HCT116 (cell line): ENCODE measurements around the gene SNX8. TPM values are rescaled to one million over a fixed set of nuclear protein-coding genes. Genes with fewer than 3 reads are reported as not detected.

Experiments
- ATAC-seq: fragments of 200-7000 bp; cut with Tn5 transposase; 2 replicates; pipeline ENCODE4 v1.9.1; 2020; ENCODE audit warnings: mild to moderate bottlenecking, moderate library complexity
- BruUV-seq: library from RNA; stranded (reverse); fragments of 400-500 nt; replicated peaks from 2 replicates; lab custom pipeline; 2021; lab: Mats Ljungman, UMichigan
- CTCF ChIA-PET: fragments of 300-600 bp; sonication (Branson Sonifier 250); formaldehyde crosslinking; loops from one replicate; lab custom pipeline; 2021; ENCODE audit warnings: antibody characterized with exemption; lab: Charles Lee
- POLR2A ChIA-PET: fragments of 300-600, 350-600 bp; sonication (Branson Sonifier 250); formaldehyde crosslinking; loops from one replicate; lab custom pipeline; 2021; ENCODE audit warnings: antibody characterized with exemption; lab: Charles Lee
- RAD21 ChIA-PET, 2 experiments: fragments of 300-600 bp; sonication (Branson Sonifier 250); formaldehyde crosslinking; loops; one replicate each; lab custom pipeline; 2023; ENCODE audit warnings: low total read pairs in 2 of 2; ENCODE audit not compliant: uncharacterized antibody in 2 of 2, unreplicated experiment in 2 of 2, low non-redundant PET in 1 of 2; lab: Charles Lee
- DNase-seq: peaks from one replicate; pipeline ENCODE4 v3.0.0-alpha.2; 2010; ENCODE audit warnings: low read depth, low spot score
- H2AFZ ChIP-seq: fragments of 200-600 bp; shearing (Covaris generic), sonication (generic); 2 replicates; pipeline ENCODE4 v1.6.1; 2017; ENCODE audit warnings: low read depth, mixed run types, mixed read lengths, antibody characterized with exemption, low read length; ENCODE audit not compliant: poor library complexity, severe bottlenecking
- H3K27ac ChIP-seq: 2 replicates; pipeline ENCODE4 v1.5.1; 2012; ENCODE audit warnings: low read depth, low read length
- H3K27me3 ChIP-seq: fragments of 200-600 bp; sonication (generic); 2 replicates; pipeline ENCODE4 v1.6.1; 2016; ENCODE audit warnings: mixed run types, low read length, mixed read lengths; ENCODE audit not compliant: insufficient read depth
- H3K36me3 ChIP-seq, 2 experiments: fragments of 200-500 bp in 1 of 2; fragments of 200-600 bp in 1 of 2; sonication (Bioruptor generic) in 1 of 2; sonication (generic) in 1 of 2; 2 replicates each; pipeline versions ENCODE4 v1.5.1 to v1.6.1; 2014 to 2016; ENCODE audit warnings: low read length in 2 of 2, inconsistent platforms in 1 of 2, mixed read lengths in 1 of 2, mixed run types in 1 of 2; ENCODE audit not compliant: insufficient read depth in 2 of 2, control insufficient read depth in 1 of 2
- H3K4me1 ChIP-seq, 2 experiments: fragments of 200-600 bp in 1 of 2; sonication (generic) in 1 of 2; 2 replicates each; pipeline versions ENCODE4 v1.5.1 to v1.6.1; 2012 to 2017; ENCODE audit warnings: low read length in 2 of 2, inconsistent platforms in 1 of 2, mild to moderate bottlenecking in 1 of 2, mixed read lengths in 1 of 2, mixed run types in 1 of 2, moderate library complexity in 1 of 2; ENCODE audit not compliant: insufficient read depth in 2 of 2, control insufficient read depth in 1 of 2
- H3K4me2 ChIP-seq: fragments of 200-600 bp; sonication (generic); 2 replicates; pipeline ENCODE4 v1.6.1; 2017; ENCODE audit warnings: mixed run types, low read length, mixed read lengths
- H3K4me3 ChIP-seq, 2 experiments: fragments of 200-600 bp in 1 of 2; sonication (generic) in 1 of 2; replicated peaks in 1 of 2; 2 replicates each; pipeline ENCODE4 v1.5.1; 2011 to 2016; ENCODE audit warnings: low read length in 2 of 2, control low read depth in 1 of 2, low read depth in 1 of 2, mild to moderate bottlenecking in 1 of 2, mixed read lengths in 1 of 2, mixed run types in 1 of 2
- H3K79me2 ChIP-seq: fragments of 200-600 bp; sonication (generic); 2 replicates; pipeline ENCODE4 v1.6.1; 2017; ENCODE audit warnings: mild to moderate bottlenecking, mixed run types, low read length, moderate library complexity, mixed read lengths; ENCODE audit not compliant: insufficient read depth
- H3K9ac ChIP-seq: fragments of 200-600 bp; sonication (generic); 2 replicates; pipeline ENCODE4 v1.6.1; 2016; ENCODE audit warnings: low read length, mixed read lengths
- H3K9me2 ChIP-seq: fragments of 200-600 bp; sonication (generic), shearing (Covaris generic); 2 replicates; pipeline ENCODE4 v1.6.1; 2017; ENCODE audit warnings: mixed run types, mild to moderate bottlenecking, moderate library complexity; ENCODE audit not compliant: insufficient read depth
- H3K9me3 ChIP-seq, 2 experiments: fragments of 200-500 bp in 1 of 2; fragments of 200-600 bp in 1 of 2; sonication (Bioruptor generic) in 1 of 2; sonication (generic) in 1 of 2; 2 replicates each; pipeline ENCODE4 v1.6.1; 2014 to 2017; ENCODE audit warnings: low read length in 2 of 2, mixed read lengths in 2 of 2, inconsistent platforms in 1 of 2, low read depth in 1 of 2, mild to moderate bottlenecking in 1 of 2, mixed run types in 1 of 2, moderate library complexity in 1 of 2; ENCODE audit not compliant: control insufficient read depth in 1 of 2, insufficient read depth in 1 of 2
- H4K20me1 ChIP-seq: fragments of 200-600 bp; sonication (generic), shearing (Covaris generic); 2 replicates; pipeline ENCODE4 v1.6.1; 2017; ENCODE audit warnings: mixed run types, mild to moderate bottlenecking, moderate library complexity; ENCODE audit not compliant: insufficient read depth
- ATF3 ChIP-seq: IDR thresholded peaks from 2 replicates; pipeline ENCODE4 v1.6.1; 2012
- CTCF ChIP-seq, 3 experiments: fragments of 200-600 bp in 1 of 3; sonication (generic) in 1 of 3; IDR thresholded peaks in 2 of 3; conservative IDR thresholded peaks in 1 of 3; 2 replicates each; pipeline ENCODE4 v1.5.1; 2012 to 2017; ENCODE audit warnings: low read depth in 2 of 3, low read length in 2 of 3, antibody characterized with exemption in 1 of 3, borderline replicate concordance in 1 of 3, control low read depth in 1 of 3, mild to moderate bottlenecking in 1 of 3, mixed read lengths in 1 of 3, mixed run types in 1 of 3, moderate library complexity in 1 of 3; ENCODE audit not compliant: insufficient read depth in 1 of 3
- EZH2 ChIP-seq: fragments of 200-600 bp; sonication (generic); IDR thresholded peaks from 2 replicates; pipeline ENCODE4 v1.6.1; 2017; ENCODE audit warnings: antibody characterized with exemption, mixed run types
- FOSL1 ChIP-seq: IDR thresholded peaks from 2 replicates; pipeline ENCODE4 v1.6.1; 2012; ENCODE audit warnings: low read depth
- RAD21 ChIP-seq: IDR thresholded peaks from 2 replicates; pipeline ENCODE4 v1.6.1; 2012; ENCODE audit warnings: low read depth, mild to moderate bottlenecking
- SP1 ChIP-seq: IDR thresholded peaks from 2 replicates; pipeline ENCODE4 v1.6.1; 2012; ENCODE audit warnings: low read depth
- TCF7L2 ChIP-seq: IDR thresholded peaks from 2 replicates; pipeline ENCODE4 v1.7.0; 2011; ENCODE audit warnings: borderline replicate concordance, inconsistent platforms; ENCODE audit not compliant: insufficient read depth, insufficient read length; ENCODE audit errors: extremely low read depth
- ZFX ChIP-seq: fragments of 450-650 bp; IDR thresholded peaks from 2 replicates; pipeline ENCODE4 v1.6.1; 2017
- intact Hi-C: fragments of 100-400 bp; cut with micrococcal nuclease; formaldehyde crosslinking; loops from 2 replicates; pipeline ENCODE4 v1.10.0; 2022
- total RNA-seq: library from RNA; stranded (reverse); gene quantifications from one replicate; pipeline ENCODE4 v1.2.1, GENCODE V29; 2021; ENCODE audit not compliant: unreplicated experiment

The SNX8 gene
- total RNA-seq, 1 experiment from 2014 or later = 41.7 TPM

GRCh38 chr7:2209146-2209960 lies 104.9 kb downstream of the SNX8 start:
- DNase-seq = no peak
- no peak overlapping the region for H3K4me2 ChIP-seq
- H4K20me1 ChIP-seq = no peaks in the 10 kb centered on the region
- H3K4me1 ChIP-seq = no peaks in the 10 kb centered on the region
- no peak overlapping the region for H3K9ac ChIP-seq
- ChIA-PET RAD21 (no interaction called here), POLR2A (no interaction called here), CTCF (interaction anchor here (1.0 to 1.3 kb wide), 2 partner anchors 110 to 653 kb away, joined by 3 to 5 read pairs; partner anchors contain the start of gene TMEM184A)
- 0 out of 2 replicates have a peak, but pooled peaks cover 4% of the 10 kb centered on the region for H3K79me2 ChIP-seq
- TF ChIP-seq EZH2 = no peak
- TF ChIP-seq TCF7L2 = no peak
- TF ChIP-seq ZFX = no peak
- peak; percentile 44 to 64 (median 58); a peak in 5 of 6 replicates for TF ChIP-seq CTCF (IDR thresholded peaks at IDR 0.05 in 2 of 3, conservative IDR thresholded peaks at IDR 0.05 in 1 of 3; ENCODE audit: borderline replicate concordance in 1 of 3, insufficient read depth in 1 of 3, low read depth in 2 of 3, low read length in 2 of 3)
- no peak for TF ChIP-seq ATF3
- peak; percentile 86 for TF ChIP-seq RAD21
- TF ChIP-seq SP1 = no peak
- TF ChIP-seq FOSL1 = no peak
- no peaks in the 10 kb centered on the region for H3K27me3 ChIP-seq
- no peak overlapping the region for H3K27ac ChIP-seq
- no peaks in the 10 kb centered on the region for H3K9me2 ChIP-seq
- peak; percentile 89 for ATAC-seq
- H2AFZ ChIP-seq = no peak overlapping the region
- no TSS peak for BruUV-seq
- peaks cover 4 to 26% of the 10 kb centered on the region in 2 experiments for H3K36me3 ChIP-seq
- intact Hi-C loops = loop anchor here (2.0 to 10.0 kb wide), 3 partner anchors 105 to 627 kb away; no protein-coding TSS in a partner anchor
- H3K4me3 ChIP-seq = no peak overlapping the region
- H3K9me3 ChIP-seq = no peaks in the 10 kb centered on the region
